GM23338 (cell line): Measurements from ENCODE around the gene KRTAP10-10. TPM values are rescaled to one million over a fixed set of nuclear protein-coding genes. Genes with fewer than 3 reads are reported as not detected.
"Not testable (repeated sequence)": the region's sequence is repeated elsewhere in the genome, so short reads cannot be mapped to it uniquely, and the experiment has no call there.

ENCODE experiments used
- ATAC-seq: fragments of 200-7000 bp; cut with Tn5 transposase; 3 replicates; pipeline ENCODE4 v1.9.1; 2020
- DNase-seq: peaks from one replicate; pipeline ENCODE4 v3.0.0-alpha.2; 2015; ENCODE audit warnings: low spot score
- H2AFZ ChIP-seq: fragments of 200-600 bp; sonication (generic); 2 replicates; pipeline ENCODE4 v1.8.0; 2016; ENCODE audit warnings: antibody characterized with exemption, mild to moderate bottlenecking, moderate library complexity
- H3F3A ChIP-seq: fragments of 200-600 bp; sonication (generic); replicated peaks from 2 replicates; pipeline ENCODE4 v1.8.0; 2017; ENCODE audit warnings: antibody characterized with exemption, mixed run types, low read depth
- H3K27ac ChIP-seq: fragments of 200-600 bp; sonication (generic); 2 replicates; pipeline ENCODE4 v1.6.1; 2016; ENCODE audit warnings: low read depth
- H3K27me3 ChIP-seq: fragments of 200-600 bp; sonication (generic); 2 replicates; pipeline ENCODE4 v1.8.0; 2016; ENCODE audit warnings: mild to moderate bottlenecking, mixed run types, moderate library complexity; ENCODE audit not compliant: insufficient read depth
- H3K36me3 ChIP-seq: fragments of 200-600 bp; sonication (generic); 2 replicates; pipeline ENCODE4 v1.8.0; 2016; ENCODE audit warnings: mild to moderate bottlenecking; ENCODE audit not compliant: insufficient read depth
- H3K4me1 ChIP-seq: fragments of 200-600 bp; sonication (generic); 2 replicates; pipeline ENCODE4 v1.8.0; 2016; ENCODE audit warnings: mild to moderate bottlenecking, moderate library complexity; ENCODE audit not compliant: insufficient read depth
- H3K4me2 ChIP-seq: fragments of 200-600 bp; sonication (generic); 2 replicates; pipeline ENCODE4 v1.7.1; 2017; ENCODE audit warnings: mixed run types
- H3K4me3 ChIP-seq: fragments of 200-600 bp; sonication (generic); 2 replicates; pipeline ENCODE4 v1.6.1; 2016; ENCODE audit warnings: mixed run types
- H3K79me2 ChIP-seq: fragments of 200-600 bp; sonication (generic); replicated peaks from 2 replicates; pipeline ENCODE4 v1.8.0; 2017; ENCODE audit warnings: mild to moderate bottlenecking; ENCODE audit not compliant: insufficient read depth
- H3K9me2 ChIP-seq: fragments of 200-600 bp; sonication (generic); 2 replicates; pipeline ENCODE4 v1.8.0; 2017; ENCODE audit not compliant: insufficient read depth
- H4K20me1 ChIP-seq: fragments of 200-600 bp; sonication (generic); replicated peaks from 2 replicates; pipeline ENCODE4 v1.8.0; 2017; ENCODE audit warnings: mild to moderate bottlenecking; ENCODE audit not compliant: insufficient read depth
- H3K27ac Mint-ChIP-seq: 2 replicates; pipeline ENCODE4 v1.8.0; 2020; ENCODE audit warnings: inconsistent platforms, mild to moderate bottlenecking, moderate library complexity, mixed read lengths
- H3K27me3 Mint-ChIP-seq: 3 replicates; pipeline ENCODE4 v1.8.0; 2022; ENCODE audit warnings: low read depth, mild to moderate bottlenecking, moderate library complexity, mixed read lengths, inconsistent platforms; ENCODE audit not compliant: insufficient read depth, poor library complexity
- H3K36me3 Mint-ChIP-seq: 3 replicates; pipeline ENCODE4 v1.8.0; 2021; ENCODE audit warnings: low read depth, mild to moderate bottlenecking, inconsistent platforms, moderate library complexity, mixed read lengths
- H3K4me1 Mint-ChIP-seq: 3 replicates; pipeline ENCODE4 v1.8.0; 2020; ENCODE audit warnings: mild to moderate bottlenecking, inconsistent platforms, mixed read lengths
- H3K4me3 Mint-ChIP-seq: 3 replicates; pipeline ENCODE4 v1.8.0; 2021; ENCODE audit warnings: moderate library complexity, mild to moderate bottlenecking, inconsistent platforms, mixed read lengths
- H3K9me3 Mint-ChIP-seq: 3 replicates; pipeline ENCODE4 v1.8.0; 2020; ENCODE audit warnings: moderate library complexity, mild to moderate bottlenecking, inconsistent platforms, mixed read lengths
- CREB1 ChIP-seq: fragments of 250-450 bp; sonication (Bioruptor Pico); IDR thresholded peaks from 2 replicates; pipeline ENCODE4 v1.5.0; 2020; ENCODE audit warnings: low read depth, mild to moderate bottlenecking, moderate library complexity
- EZH2 ChIP-seq: fragments of 200-600 bp; sonication (generic); IDR thresholded peaks from one replicate; pipeline ENCODE4 v1.8.0; 2017; ENCODE audit warnings: antibody characterized with exemption, mild to moderate bottlenecking, low read depth; ENCODE audit not compliant: unreplicated experiment
- EZH2phosphoT487 ChIP-seq: fragments of 200-600 bp; sonication (generic); IDR thresholded peaks from one replicate; pipeline ENCODE4 v1.8.1; 2018; ENCODE audit warnings: antibody characterized with exemption; ENCODE audit not compliant: unreplicated experiment
- NANOG ChIP-seq: IDR thresholded peaks from 2 replicates; pipeline ENCODE4 v1.6.1; 2016; ENCODE audit warnings: antibody characterized with exemption, borderline replicate concordance
- POLR2AphosphoS5 ChIP-seq: IDR thresholded peaks from 2 replicates; pipeline ENCODE4 v1.6.1; 2016; ENCODE audit warnings: antibody characterized with exemption, low read depth
- ZNF114 ChIP-seq: fragments of 250-450 bp; sonication (Bioruptor Pico); IDR thresholded peaks from 2 replicates; pipeline ENCODE4 v1.5.0; 2020; ENCODE audit warnings: mild to moderate bottlenecking, moderate library complexity
- ZNF331 ChIP-seq: fragments of 250-450 bp; sonication (Bioruptor Pico); IDR thresholded peaks from 2 replicates; pipeline ENCODE4 v1.5.0; 2020; ENCODE audit warnings: low read depth, mild to moderate bottlenecking, moderate library complexity
- polyA plus RNA-seq: library from polyadenylated mRNA; unstranded; fragments of >200 nt; fragmentation: Nextera tagmentation; extraction: Ambion mirVana; gene quantifications from 2 replicates; pipeline ENCODE4 v1.2.1, GENCODE V29; 2016
- total RNA-seq: library from RNA; depleted of rRNA; stranded (reverse); fragments of >200 nt; shearing (Covaris generic); gene quantifications from 2 replicates; pipeline ENCODE4 v1.2.3, GENCODE V29; 2014
- TF ChIP-seq, protein P1 (sequence below), 2 experiments: fragments of 200-600 bp in 1 of 2; sonication (generic) in 1 of 2; conservative IDR thresholded peaks; 2 replicates each; pipeline versions ENCODE4 v1.5.1 to v1.6.1; 2016 to 2017; ENCODE audit warnings: antibody characterized with exemption in 2 of 2, low read depth in 2 of 2, mild to moderate bottlenecking in 2 of 2, moderate library complexity in 1 of 2
- TF ChIP-seq, protein P2 (sequence below): IDR thresholded peaks from 2 replicates; pipeline ENCODE4 v1.6.1; 2016; ENCODE audit warnings: antibody characterized with exemption

Gene KRTAP10-10
- total and polyA plus RNA-seq, 2 experiments from 2014 or later, result not detected

DNA sequence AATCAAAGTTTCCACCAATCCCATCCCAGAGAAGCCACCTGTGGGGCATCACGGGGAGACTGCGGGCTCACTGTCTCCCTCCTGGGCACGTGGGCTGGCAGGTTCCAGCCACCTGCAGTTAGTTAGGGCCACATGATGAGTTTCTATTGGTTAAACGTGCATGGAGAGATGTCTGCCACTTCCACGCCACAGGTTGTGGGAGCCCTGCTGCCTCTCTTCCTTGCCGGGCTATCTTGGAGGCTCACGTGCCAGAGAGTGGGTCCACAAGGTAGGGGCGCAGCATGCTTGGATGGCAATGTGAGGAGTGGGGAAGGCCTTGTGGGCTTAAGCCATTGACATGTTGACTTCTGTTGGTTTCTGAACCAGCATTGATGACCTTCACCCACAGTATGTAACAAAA is 33.2 kb upstream of the KRTAP10-10 start:
- H3K4me1 ChIP-seq, result no peaks in the 10 kb centered on the region
- no peak overlapping the region for H3K4me3 ChIP-seq
- Mint-ChIP-seq H3K36me3 (no peaks in the 10 kb centered on the region; the same call in 1 of the 3 replicates), H3K27ac (no peak overlapping the region), H3K27me3 (peaks cover 11% of the 10 kb centered on the region), H3K4me1 (peaks cover 10% of the 10 kb centered on the region; the same call in 2 of the 3 replicates), H3K4me3 (no peak overlapping the region), H3K9me3 (peaks cover 8% of the 10 kb centered on the region)
- DNase-seq (no peak), ATAC-seq (no peak)
- no peak for TF ChIP-seq ZNF331 (CRISPR knock-in tag)
- no peak for TF ChIP-seq EZH2phosphoT487
- TF ChIP-seq, protein P1, sequence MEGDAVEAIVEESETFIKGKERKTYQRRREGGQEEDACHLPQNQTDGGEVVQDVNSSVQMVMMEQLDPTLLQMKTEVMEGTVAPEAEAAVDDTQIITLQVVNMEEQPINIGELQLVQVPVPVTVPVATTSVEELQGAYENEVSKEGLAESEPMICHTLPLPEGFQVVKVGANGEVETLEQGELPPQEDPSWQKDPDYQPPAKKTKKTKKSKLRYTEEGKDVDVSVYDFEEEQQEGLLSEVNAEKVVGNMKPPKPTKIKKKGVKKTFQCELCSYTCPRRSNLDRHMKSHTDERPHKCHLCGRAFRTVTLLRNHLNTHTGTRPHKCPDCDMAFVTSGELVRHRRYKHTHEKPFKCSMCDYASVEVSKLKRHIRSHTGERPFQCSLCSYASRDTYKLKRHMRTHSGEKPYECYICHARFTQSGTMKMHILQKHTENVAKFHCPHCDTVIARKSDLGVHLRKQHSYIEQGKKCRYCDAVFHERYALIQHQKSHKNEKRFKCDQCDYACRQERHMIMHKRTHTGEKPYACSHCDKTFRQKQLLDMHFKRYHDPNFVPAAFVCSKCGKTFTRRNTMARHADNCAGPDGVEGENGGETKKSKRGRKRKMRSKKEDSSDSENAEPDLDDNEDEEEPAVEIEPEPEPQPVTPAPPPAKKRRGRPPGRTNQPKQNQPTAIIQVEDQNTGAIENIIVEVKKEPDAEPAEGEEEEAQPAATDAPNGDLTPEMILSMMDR (conservative IDR thresholded peaks at IDR 0.05; ENCODE audit: low read depth in 2 of 2), result no peak
- H3F3A ChIP-seq, result no peaks in the 10 kb centered on the region
- H2AFZ ChIP-seq, result no peak overlapping the region; the same call in 1 of the 2 replicates
- no peaks in the 10 kb centered on the region for H3K9me2 ChIP-seq
- H3K4me2 ChIP-seq, result no peak overlapping the region
- H4K20me1 ChIP-seq, result no peaks in the 10 kb centered on the region
- no peak overlapping the region for H3K27ac ChIP-seq
- no peaks in the 10 kb centered on the region for H3K79me2 ChIP-seq
- H3K36me3 ChIP-seq, result no peaks in the 10 kb centered on the region
- H3K27me3 ChIP-seq, result no peaks in the 10 kb centered on the region

DNA sequence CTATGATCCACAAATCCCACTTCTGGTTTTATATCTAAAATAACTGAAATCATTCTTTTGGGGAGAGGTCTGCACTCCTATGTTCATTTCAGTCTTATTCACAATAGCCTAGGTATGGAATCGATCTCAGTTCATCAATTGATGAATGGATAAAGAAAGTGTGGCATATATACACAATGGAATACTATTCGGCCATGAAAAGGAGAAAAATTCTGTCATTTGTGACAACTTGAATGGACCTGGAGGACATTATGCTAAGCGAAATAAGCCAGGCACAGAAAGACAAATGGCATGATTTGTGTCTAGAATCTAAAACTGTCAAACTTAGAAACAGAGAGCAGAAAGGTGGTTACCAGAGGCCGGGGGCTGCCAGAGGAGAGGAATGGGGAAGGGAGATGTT is 30.7 kb upstream of the KRTAP10-10 start:
- peaks cover 3% of the 10 kb centered on the region for H3K27me3 Mint-ChIP-seq
- Histone ChIP-seq H3K27me3 (no peaks in the 10 kb centered on the region), H3K4me3 (no peak overlapping the region), H3K79me2 (no peaks in the 10 kb centered on the region), H3K27ac (no peak overlapping the region), H3K4me1 (no peaks in the 10 kb centered on the region), H3K4me2 (no peak overlapping the region), H3F3A (no peaks in the 10 kb centered on the region), H2AFZ (no peak overlapping the region), H4K20me1 (no peaks in the 10 kb centered on the region), H3K36me3 (0 out of 2 replicates have a peak, but pooled peaks cover 4% of the 10 kb centered on the region), H3K9me2 (no peaks in the 10 kb centered on the region)
- TF ChIP-seq, protein P2, sequence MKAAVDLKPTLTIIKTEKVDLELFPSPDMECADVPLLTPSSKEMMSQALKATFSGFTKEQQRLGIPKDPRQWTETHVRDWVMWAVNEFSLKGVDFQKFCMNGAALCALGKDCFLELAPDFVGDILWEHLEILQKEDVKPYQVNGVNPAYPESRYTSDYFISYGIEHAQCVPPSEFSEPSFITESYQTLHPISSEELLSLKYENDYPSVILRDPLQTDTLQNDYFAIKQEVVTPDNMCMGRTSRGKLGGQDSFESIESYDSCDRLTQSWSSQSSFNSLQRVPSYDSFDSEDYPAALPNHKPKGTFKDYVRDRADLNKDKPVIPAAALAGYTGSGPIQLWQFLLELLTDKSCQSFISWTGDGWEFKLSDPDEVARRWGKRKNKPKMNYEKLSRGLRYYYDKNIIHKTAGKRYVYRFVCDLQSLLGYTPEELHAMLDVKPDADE, result no peak
- TF ChIP-seq CREB1 (CRISPR knock-in tag), result no peak
- H3K36me3 Mint-ChIP-seq, result peaks cover 16% of the 10 kb centered on the region
- peaks cover 34% of the 10 kb centered on the region for H3K9me3 Mint-ChIP-seq
- DNase-seq (no peak), ATAC-seq (no peak)
- H3K4me3 Mint-ChIP-seq, result no peak overlapping the region
- H3K27ac Mint-ChIP-seq, result no peak overlapping the region
- no peaks in the 10 kb centered on the region; the same call in 2 of the 3 replicates for H3K4me1 Mint-ChIP-seq

DNA sequence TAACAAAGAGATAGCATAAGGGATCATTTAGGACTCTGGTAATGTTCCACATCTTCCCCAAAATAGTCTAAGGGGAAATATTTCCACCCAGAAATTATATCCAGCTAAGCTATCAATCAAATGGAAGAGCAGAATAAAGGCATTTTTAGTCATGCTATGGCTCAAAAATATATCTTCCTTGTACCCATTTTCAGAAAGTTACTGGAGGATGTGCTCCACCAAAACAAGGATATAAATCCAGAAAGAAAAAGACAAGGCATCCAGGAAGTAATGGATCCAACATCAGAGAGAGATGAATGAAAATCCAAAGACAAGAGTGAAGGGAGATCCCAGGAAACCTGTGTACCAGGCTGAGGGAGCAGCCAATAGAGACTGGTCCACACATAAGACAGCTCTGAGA is 28.0 kb upstream of the KRTAP10-10 start:
- no peak overlapping the region for H3K27ac Mint-ChIP-seq
- peaks cover 43% of the 10 kb centered on the region for H3K9me3 Mint-ChIP-seq
- H3K27me3 Mint-ChIP-seq, result peaks cover 8% of the 10 kb centered on the region

DNA sequence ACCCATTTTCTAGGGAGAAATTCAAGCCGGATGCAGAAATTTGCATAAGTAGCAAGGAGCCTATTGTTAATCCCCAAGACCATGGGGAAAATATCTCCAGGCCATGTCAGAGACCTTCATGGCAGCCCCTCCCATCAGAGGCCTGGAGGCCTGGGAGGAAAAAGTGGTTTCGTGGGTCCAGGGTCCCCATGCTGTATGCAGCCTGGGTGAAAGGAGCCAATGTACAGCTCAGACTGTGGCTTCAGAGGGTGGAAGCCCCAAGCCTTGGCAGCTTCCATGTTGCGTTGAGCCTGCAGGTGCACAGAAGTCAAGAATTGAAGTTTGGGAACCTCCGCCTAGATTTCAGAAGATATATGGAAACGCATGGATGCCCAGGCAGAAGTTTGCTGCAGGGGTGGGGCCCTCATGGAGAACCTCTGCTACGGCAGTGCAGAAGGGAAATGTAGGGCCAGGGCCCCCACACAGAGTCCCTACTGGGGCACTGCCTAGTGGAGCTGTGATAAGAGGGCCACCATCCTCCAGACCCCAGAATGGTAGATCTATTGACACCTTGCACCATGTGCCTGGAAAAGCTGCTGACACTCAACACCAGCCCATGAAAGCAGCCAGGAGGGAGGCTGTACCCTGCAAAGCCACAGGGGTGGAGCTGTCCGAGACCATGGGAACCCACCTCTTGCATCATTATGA is 26.9 kb upstream of the KRTAP10-10 start:
- not testable (repeated sequence) for H3K27ac Mint-ChIP-seq, H4K20me1 ChIP-seq, H3K4me1 ChIP-seq, H3K9me2 ChIP-seq, H3K4me3 ChIP-seq, H3K27me3 Mint-ChIP-seq, H3K4me3 Mint-ChIP-seq, H2AFZ ChIP-seq, H3K27me3 ChIP-seq, H3F3A ChIP-seq, H3K36me3 ChIP-seq, DNase-seq, H3K79me2 ChIP-seq, H3K27ac ChIP-seq, H3K4me1 Mint-ChIP-seq, H3K4me2 ChIP-seq, ATAC-seq
- H3K36me3 Mint-ChIP-seq, result peaks cover 19% of the 10 kb centered on the region
- H3K9me3 Mint-ChIP-seq, result peaks cover 43% of the 10 kb centered on the region

More for the DNA sequence above, 28.0 kb upstream of the KRTAP10-10 start:
- DNase-seq, result no peak
- no peaks in the 10 kb centered on the region for H3F3A ChIP-seq
- no peaks in the 10 kb centered on the region for H4K20me1 ChIP-seq
- H3K4me1 ChIP-seq, result no peaks in the 10 kb centered on the region
- H3K36me3 Mint-ChIP-seq, result peaks cover 19% of the 10 kb centered on the region
- ATAC-seq, result no peak
- H3K4me2 ChIP-seq, result no peak overlapping the region
- 0 out of 2 replicates have a peak, but pooled peaks cover 4% of the 10 kb centered on the region for H3K36me3 ChIP-seq
- no peaks in the 10 kb centered on the region; the same call in 2 of the 3 replicates for H3K4me1 Mint-ChIP-seq
- H3K27me3 ChIP-seq, result no peaks in the 10 kb centered on the region
- no peak overlapping the region for H3K4me3 Mint-ChIP-seq
- no peak overlapping the region for H2AFZ ChIP-seq
- H3K79me2 ChIP-seq, result no peaks in the 10 kb centered on the region
- no peak overlapping the region for H3K4me3 ChIP-seq
- H3K9me2 ChIP-seq, result no peaks in the 10 kb centered on the region
- H3K27ac ChIP-seq, result no peak overlapping the region
- no peak for TF ChIP-seq EZH2phosphoT487
- TF ChIP-seq NANOG, result no peak
- TF ChIP-seq ZNF114 (CRISPR knock-in tag), result no peak
- no peak for TF ChIP-seq EZH2
- TF ChIP-seq POLR2AphosphoS5, result no peak
